A172 (cell line): ENCODE results near the gene TLE5. TPM values are rescaled to one million over a fixed set of nuclear protein-coding genes. Genes with fewer than 3 reads are reported as not detected.
"Not testable (repeated sequence)": the region's sequence is repeated elsewhere in the genome, so short reads cannot be mapped to it uniquely, and the experiment has no call there.

Experiments used
- DNase-seq: peaks from one replicate; pipeline ENCODE4 v3.0.0-alpha.2; 2015; ENCODE audit warnings: low spot score
- total RNA-seq: library from RNA; depleted of rRNA; stranded (reverse); fragments of >200 nt; shearing (Covaris generic); gene quantifications from 2 replicates; pipeline ENCODE4 v1.2.3, GENCODE V29; 2014

TLE5 gene
- total RNA-seq, 1 experiment from 2014 or later: 521 TPM

DNA sequence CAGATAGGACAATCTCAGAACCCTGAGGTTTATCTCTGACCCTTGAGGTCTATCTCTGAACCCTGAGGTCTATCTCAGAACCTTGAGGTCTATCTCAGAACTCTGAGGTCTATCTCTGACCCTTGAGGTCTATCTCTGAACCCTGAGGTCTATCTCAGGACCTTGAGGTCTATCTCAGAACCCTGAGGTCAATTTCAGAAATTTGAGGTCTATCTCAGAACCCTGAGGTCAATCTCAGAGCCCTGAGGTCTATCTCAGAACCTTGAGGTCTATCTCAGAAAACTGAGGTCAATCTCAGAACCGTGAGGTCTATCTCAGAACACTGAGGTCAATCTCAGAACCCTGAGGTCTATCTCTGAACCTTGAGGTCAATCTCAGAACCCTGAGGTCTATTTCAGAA is 35.5 kb downstream of the TLE5 start:
- DNase-seq: no peak

DNA sequence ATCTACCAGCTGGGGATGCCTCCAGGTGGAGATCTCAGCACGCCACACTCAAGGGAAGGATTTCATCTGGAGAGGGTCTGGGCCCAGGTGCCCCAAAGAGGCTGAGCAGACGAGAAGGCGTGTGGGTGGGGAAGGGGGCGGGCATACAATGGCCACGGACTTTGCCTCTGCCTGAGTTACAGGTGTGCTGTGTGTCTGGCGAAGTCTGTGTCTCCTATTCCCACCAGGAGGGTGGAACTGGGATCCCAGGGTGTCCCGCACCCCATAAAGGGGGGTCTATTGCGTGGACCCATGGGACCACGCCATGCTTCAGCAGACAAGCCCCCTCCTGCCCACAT is 36.8 kb downstream of the TLE5 start:
- DNase-seq: no peak

DNA sequence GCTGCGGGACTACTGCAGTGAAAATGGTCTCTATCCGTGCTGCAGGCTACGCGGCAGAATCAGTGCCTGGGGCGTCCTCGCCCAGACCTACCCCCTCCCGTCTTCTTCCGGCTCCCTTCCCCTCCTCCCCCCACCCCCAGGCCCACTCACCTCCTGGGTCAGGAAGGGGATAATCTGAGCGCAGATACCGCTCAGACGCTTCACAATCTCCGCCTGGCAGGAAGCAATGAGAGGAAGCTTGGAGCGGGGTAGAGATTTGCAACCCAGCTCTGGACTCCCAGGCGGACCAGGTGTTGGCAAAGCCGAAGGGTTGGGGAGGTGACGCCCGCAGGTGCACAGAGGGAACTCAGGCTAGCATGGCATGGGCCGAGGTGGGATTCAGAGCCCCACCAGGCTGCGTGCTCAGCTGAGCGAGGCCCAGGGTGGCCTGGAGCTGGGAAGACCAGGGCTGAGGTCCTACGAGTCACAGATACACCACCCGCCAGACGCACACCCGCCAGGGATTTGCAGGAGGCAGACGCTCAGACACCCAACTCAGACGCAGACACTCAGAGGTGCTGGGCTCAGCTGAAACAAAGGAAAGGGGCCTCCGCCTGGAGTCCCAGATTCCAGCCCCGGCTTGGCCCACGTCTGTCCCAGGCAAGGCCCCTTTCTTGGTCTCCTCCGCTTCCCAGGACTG is 37.3 kb downstream of the TLE5 start:
- no peak for DNase-seq

DNA sequence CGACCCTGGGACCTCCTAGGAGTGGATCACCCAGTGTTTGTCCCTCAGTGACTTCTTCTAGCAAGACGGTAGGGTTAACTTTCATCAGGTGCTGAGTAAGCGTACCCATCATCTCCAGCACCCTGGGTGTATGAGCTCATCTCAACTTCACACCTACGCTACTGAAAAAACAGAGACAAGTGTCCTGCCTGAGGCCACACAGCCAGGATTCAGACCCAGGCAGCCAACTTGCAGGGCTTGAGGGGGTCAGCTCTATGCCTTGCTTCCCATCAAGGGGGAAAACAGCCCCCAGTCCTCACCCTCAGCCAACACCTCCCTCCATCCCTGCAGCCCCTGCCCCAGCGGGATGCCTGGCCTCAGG is 37.8 kb downstream of the TLE5 start:
- no peak for DNase-seq

DNA sequence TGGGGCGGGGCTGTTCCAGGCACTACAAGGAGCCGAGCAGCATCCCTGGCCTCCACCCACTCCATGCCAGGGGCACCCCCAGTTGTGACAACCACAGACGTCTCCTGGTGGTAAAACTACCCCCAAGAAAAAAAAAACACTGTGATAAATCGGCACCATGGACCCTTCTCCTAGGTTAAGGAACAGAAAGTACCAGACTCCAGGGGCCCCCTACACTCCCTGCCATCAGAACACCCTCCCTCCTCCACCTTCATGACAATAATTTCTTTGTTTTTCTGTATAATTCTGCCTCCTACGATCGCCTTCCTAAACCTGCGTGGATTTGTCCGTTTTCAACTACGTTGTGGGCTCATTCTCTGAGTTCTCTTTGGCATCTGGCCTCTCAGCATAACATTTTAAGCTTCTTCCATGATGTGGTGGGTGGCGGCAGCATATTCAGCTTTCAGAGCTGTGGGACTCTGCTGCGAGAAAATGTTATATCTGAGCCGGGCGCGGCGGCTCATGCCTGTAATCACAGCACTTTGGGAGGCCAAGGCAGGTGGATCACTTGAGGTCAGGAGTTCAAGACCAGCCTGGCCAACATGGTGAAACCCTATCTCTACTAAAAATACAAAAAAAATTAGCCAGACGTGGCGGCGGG is 41.9 kb downstream of the TLE5 start:
- no peak for DNase-seq

DNA sequence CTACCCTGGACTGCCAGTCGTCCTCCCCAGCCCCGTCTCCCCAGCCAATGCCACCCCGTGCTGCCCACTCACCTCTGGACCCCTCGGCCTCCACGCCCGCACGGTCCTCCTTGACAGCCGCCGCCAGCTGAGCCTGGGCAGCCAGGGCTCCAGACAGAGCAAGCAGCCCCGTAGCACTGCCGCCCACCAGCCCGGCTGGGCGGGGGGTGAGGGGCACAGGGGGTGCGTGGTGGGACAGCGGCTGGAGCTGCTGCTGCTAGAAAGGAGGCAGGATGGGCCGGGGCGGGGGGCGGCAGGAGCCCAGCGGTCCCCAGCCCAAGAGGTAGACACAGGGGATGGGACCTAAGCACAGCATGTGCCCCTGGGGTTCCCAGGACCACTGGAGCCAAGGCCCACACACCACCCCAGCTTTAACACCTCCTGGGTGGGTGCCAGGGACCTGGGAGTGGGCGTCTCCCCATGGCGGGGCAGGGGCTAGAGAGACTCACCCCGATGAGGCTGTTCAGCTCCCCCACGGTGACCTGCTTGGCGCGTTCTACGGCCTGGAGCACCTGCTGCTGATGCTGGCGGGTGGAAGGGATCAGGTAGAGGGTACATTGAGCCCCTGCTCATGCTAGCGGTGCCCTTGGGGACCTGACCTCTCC is 43.0 kb downstream of the TLE5 start:
- no peak for DNase-seq

GRCh38 chr19:3017923-3018322 is 44.4 kb downstream of the TLE5 start:
- DNase-seq: no peak

DNA sequence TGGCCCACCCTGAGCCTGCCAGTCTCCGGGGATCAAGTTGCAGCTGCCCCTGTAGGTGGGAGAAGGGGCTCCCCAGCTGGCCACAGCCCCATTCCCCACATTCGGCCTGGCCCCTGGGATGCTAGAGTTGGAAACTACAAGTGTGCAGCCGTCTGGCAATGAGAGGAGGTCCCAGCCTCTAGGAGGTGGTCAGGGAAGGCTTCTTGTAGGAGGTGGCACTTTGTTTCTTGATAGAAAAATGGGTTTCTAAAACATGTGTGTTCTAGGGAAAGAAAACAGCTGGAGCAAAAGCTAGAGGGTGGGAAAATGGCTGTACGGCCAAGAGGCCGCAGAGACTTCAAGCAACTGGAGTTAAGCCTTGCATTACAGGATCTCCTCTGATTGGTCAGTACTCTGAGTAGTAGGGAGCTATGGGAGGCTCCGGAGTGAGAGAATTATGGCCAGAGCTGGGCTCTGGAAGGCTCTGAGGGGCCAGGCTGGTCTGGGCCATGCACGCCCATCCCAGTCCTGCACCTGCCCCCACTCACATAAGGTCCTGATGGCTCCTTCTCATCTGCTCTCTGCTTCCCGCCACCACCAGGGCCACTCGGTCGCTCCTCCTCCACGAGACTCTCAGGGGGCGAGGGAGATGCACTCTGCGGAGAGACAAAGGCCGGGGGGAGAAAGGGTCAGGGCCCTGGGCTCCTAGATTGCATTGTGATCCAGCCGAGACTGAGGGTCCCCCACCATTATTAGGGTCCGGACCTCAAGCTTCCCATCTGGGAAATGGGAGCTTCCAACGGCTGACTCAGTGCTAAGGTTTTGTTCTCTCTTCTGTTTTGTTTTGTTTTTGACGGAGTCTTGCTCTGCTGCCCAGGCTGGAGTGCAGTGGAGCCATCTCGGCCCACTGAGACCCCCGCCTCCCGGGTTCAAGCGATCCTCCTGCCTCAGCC is 46.9 kb downstream of the TLE5 start:
- no peak for DNase-seq

DNA sequence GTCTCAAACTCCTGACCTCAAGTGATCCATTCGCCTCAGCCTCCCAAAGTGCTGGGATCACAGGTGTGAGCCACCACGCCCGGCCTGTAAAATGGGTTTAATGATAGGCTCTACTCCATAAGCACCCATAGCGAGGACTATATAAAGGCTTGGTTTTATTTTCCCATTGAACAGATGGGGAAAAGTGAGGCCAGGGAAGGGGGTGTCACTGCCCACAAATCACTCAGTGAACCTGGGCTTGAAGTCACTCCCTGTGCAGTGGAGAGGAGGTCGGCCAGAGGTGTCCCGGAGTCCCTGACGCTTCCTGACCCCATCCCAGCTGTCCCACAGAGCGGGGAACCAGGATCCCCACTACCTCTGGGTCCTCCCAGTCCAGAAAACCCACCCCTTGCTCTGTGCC is 48.2 kb downstream of the TLE5 start:
- DNase-seq: no peak

DNA sequence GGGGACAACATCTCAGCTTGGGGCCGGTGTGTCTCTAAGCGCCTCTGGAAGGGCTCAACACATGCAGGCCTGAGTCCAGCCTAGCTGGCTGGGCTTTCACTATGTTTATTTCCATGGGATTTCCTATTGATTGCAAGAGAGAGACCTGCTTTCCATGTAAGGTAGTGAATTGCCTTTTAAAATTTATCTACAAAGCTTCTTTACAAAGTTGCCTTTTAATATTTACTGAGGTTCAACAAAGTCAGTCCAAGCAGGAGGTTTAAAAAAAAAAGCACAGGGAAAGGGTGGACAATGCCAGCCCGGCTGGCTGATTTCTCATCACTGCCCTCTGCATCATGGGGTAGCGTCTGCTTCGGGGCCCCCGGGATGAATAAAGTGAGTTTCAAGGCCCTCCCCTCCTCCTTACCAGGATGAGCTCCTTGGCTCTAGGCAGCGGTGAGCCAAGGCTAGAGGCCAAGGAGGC is 49.0 kb downstream of the TLE5 start:
- no peak for DNase-seq

GRCh38 chr19:3012621-3013262 is 49.6 kb downstream of the TLE5 start:
- DNase-seq: no peak

GRCh38 chr19:3012059-3012458 is 50.2 kb downstream of the TLE5 start:
- not testable (repeated sequence) for DNase-seq

DNA sequence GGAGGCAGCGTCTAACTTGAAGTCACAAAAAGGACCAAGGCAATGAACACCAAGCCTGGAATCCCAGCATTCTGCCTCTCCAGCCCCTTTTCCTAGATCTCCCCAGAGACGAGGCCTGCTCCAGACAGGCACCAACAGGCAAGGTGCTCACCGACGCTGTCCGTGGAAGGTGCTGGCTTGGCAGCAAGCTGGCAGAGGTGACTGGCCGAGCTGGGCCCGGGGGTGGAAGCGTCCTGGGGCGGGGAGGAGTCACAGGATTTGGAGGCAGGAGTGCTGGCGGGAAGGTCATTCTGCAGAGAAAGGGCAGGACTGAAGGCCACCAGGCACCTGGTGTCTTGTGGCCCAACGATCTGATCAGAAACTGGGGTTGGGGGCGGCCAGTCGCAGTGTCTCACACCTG is 51.4 kb downstream of the TLE5 start:
- DNase-seq: no peak

- DNase-seq: no peak
Measured at GRCh38 chr19:3008994-3009393, 53.3 kb downstream of the TLE5 start.

- no peak for DNase-seq
Measured at GRCh38 chr19:3007975-3008374, 54.3 kb downstream of the TLE5 start.

DNA sequence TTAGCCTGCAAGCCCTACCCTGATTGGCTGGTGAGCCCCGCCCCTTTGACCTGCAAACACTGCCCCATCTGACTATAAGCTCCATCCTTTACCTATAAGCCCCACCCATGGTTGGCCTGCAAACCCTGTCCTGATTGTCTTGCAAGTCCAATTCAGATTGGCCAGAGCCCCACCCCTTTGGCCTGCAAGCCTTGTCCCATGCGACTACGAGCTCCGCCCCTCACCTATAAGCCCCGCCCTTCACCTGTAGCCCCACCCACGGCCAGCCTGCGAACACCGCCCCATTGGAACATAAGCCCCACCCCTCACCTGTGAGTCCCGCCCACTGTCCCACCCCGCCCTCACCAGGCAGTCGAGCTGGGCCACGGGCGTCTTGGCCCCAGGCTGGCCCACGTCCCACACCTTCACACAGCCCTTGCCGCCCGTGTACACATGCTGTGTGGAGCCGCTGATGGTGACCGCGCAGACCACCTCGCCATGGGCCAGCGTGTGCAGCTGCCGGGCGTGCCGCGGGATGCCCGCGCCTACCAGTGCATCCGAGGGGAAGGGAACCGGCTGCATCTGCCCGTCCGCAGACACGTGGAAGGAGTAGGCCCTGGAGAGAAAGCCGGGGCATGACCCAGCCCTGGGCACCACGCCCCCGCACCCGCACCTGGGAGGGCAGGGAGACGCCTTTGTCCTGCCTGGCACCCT is 56.1 kb downstream of the TLE5 start:
- DNase-seq: no peak

GRCh38 chr19:3005345-3005744 is 57.0 kb downstream of the TLE5 start:
- no peak for DNase-seq

DNA sequence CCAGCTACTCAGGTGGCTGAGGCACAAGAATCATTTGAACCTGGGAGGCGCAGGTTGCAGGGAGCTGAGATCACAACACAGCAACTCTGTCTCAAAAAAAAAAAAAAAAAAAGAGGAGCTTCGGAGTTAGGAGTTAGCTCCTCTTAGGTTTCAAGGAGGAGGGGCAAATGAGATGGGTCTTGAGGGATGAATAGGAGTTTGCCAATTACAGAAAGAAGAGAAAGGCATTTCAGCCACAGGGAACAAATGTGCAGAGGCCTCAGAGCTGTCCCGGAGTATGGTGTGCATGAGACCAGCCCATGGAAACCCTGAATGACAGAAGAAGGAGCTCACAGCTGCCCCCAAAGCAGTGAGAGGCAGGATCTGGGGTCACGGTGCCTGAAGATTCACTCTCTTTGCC is 57.8 kb downstream of the TLE5 start:
- no peak for DNase-seq

GRCh38 chr19:3003046-3003445 is 59.2 kb downstream of the TLE5 start:
- DNase-seq: no peak
